ENCODE results near the gene KRT79.

DNA sequence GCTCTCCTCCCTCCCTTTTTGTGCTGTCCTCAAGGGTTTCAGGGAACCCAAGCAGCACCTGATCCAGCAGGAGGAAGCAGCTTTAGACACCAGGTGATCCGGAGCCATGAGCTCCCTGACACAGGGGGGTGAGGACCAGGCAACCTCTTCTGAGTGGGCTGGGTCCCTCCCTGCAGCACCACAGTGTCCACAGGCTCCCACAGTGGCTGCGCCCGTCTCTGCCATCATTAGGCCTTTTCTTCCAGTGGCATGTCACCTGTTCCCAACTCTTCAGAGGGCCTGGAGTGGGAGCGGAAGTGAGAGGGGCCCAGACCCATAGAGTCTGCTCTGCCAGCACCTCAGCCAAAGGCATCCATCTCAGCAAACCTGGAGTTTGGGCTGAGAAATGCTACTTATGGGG lies 56.5 kb downstream of the KRT79 start:
- TF ChIP-seq CTCF (IDR thresholded peaks at IDR 0.05) = no peak
- no peak for TF ChIP-seq POLR2AphosphoS5 (IDR thresholded peaks at IDR 0.05)
- no peak for TF ChIP-seq EP300 (IDR thresholded peaks at IDR 0.05)
- TF ChIP-seq POLR2A (IDR thresholded peaks at IDR 0.05) = no peak

All from gastroesophageal sphincter (tissue), 3 donors.